Measurements from ENCODE around the gene SEC24B.
"Not testable (repeated sequence)": the region's sequence is repeated elsewhere in the genome, so short reads cannot be mapped to it uniquely, and the experiment has no call there.

SEC24B gene

GRCh38 chr4:109432696-109433095 lies 919 bp upstream of the SEC24B start:
- DNase-seq (ENCODE audit: low read depth) = no peak

- DNase-seq (ENCODE audit: low read depth) = no peak
These were observed 674 bp downstream of the SEC24B start for GRCh38 chr4:109434007-109434971.

- DNase-seq (ENCODE audit: low read depth) = no peak
These were observed 2.0 kb downstream of the SEC24B start for GRCh38 chr4:109435635-109436034.

- no peak for DNase-seq (ENCODE audit: low read depth)
These were observed 2.9 kb downstream of the SEC24B start for GRCh38 chr4:109436504-109436903.

GRCh38 chr4:109440948-109441347 lies 7.3 kb downstream of the SEC24B start:
- no peak for DNase-seq (ENCODE audit: low read depth)

GRCh38 chr4:109441862-109442458 lies 8.3 kb downstream of the SEC24B start:
- no peak for DNase-seq (ENCODE audit: low read depth)

GRCh38 chr4:109444182-109444844 lies 10.7 kb downstream of the SEC24B start:
- DNase-seq (ENCODE audit: low read depth) = no peak

GRCh38 chr4:109447278-109447677 lies 13.7 kb downstream of the SEC24B start:
- no peak for DNase-seq (ENCODE audit: low read depth)

- no peak for DNase-seq (ENCODE audit: low read depth)
These were observed 18.1 kb downstream of the SEC24B start for GRCh38 chr4:109451544-109452273.

- DNase-seq (ENCODE audit: low read depth) = not testable (repeated sequence)
These were observed 19.5 kb downstream of the SEC24B start for GRCh38 chr4:109453110-109453509.

- DNase-seq (ENCODE audit: low read depth) = no peak
These were observed 28.7 kb downstream of the SEC24B start for GRCh38 chr4:109462297-109462696.

- DNase-seq (ENCODE audit: low read depth) = no peak
These were observed 29.2 kb downstream of the SEC24B start for GRCh38 chr4:109462802-109463201.

- DNase-seq (ENCODE audit: low read depth) = no peak
These were observed 31.5 kb downstream of the SEC24B start for GRCh38 chr4:109465069-109465468.

GRCh38 chr4:109469915-109470314 lies 36.3 kb downstream of the SEC24B start:
- no peak for DNase-seq (ENCODE audit: low read depth)

- no peak for DNase-seq (ENCODE audit: low read depth)
These were observed 38.7 kb downstream of the SEC24B start for GRCh38 chr4:109472343-109472761.

GRCh38 chr4:109473824-109474223 lies 40.2 kb downstream of the SEC24B start:
- DNase-seq (ENCODE audit: low read depth) = no peak

- DNase-seq (ENCODE audit: low read depth) = no peak
These were observed 52.4 kb downstream of the SEC24B start for GRCh38 chr4:109486007-109486406.

- DNase-seq (ENCODE audit: low read depth) = no peak
These were observed 60.9 kb downstream of the SEC24B start for GRCh38 chr4:109494563-109494962.

- no peak for DNase-seq (ENCODE audit: low read depth)
These were observed 61.9 kb downstream of the SEC24B start for GRCh38 chr4:109495514-109495913.

GRCh38 chr4:109496875-109497274 lies 63.3 kb downstream of the SEC24B start:
- no peak for DNase-seq (ENCODE audit: low read depth)

- no peak for DNase-seq (ENCODE audit: low read depth)
These were observed 63.9 kb downstream of the SEC24B start for GRCh38 chr4:109497511-109497910.

- no peak for DNase-seq (ENCODE audit: low read depth)
These were observed 65.9 kb downstream of the SEC24B start for GRCh38 chr4:109499513-109499912.
